ENCODE results near the gene RPL13. TPM values are rescaled to one million over a fixed set of nuclear protein-coding genes. Genes with fewer than 3 reads are reported as not detected.

The RPL13 gene
- total RNA-seq, 2 experiments from 2014 or later, result 4,971 to 5,051 TPM

DNA sequence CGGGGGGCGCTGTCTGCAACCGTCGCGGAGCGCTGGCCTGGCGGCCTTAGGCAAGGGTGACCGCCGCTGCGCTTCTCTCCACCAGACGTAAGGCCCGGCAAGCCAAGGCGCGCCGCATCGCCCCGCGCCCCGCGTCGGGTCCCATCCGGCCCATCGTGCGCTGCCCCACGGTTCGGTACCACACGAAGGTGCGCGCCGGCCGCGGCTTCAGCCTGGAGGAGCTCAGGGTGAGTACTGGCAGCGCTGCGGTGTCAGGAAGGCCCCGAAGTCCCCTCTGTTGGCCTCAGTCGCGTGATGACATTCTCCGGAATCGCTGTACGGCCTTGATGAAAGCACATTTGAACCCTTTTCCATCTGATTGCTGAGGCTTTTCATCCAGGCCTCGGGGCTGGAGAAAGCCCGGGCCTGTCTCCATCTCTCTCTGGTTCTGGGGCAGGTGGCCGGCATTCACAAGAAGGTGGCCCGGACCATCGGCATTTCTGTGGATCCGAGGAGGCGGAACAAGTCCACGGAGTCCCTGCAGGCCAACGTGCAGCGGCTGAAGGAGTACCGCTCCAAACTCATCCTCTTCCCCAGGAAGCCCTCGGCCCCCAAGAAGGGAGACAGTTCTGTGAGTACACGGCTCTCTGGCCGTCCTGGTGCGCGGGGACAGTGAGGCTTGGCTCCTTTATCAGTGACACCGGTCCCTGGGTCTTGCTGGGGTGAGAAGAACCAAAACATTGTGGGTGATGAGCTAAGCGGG, 831 bp downstream of the RPL13 start:
- H3K4me1 Mint-ChIP-seq (ENCODE audit: low read depth), result peaks cover 63% of the 10 kb centered on the region
- CTCF ChIA-PET, result no interaction called here
- peak overlapping the region; percentile 60 to 90 for H3K27ac ChIP-seq (ENCODE audit: low read depth in 1 of 2, low read length in 2 of 2)

DNA sequence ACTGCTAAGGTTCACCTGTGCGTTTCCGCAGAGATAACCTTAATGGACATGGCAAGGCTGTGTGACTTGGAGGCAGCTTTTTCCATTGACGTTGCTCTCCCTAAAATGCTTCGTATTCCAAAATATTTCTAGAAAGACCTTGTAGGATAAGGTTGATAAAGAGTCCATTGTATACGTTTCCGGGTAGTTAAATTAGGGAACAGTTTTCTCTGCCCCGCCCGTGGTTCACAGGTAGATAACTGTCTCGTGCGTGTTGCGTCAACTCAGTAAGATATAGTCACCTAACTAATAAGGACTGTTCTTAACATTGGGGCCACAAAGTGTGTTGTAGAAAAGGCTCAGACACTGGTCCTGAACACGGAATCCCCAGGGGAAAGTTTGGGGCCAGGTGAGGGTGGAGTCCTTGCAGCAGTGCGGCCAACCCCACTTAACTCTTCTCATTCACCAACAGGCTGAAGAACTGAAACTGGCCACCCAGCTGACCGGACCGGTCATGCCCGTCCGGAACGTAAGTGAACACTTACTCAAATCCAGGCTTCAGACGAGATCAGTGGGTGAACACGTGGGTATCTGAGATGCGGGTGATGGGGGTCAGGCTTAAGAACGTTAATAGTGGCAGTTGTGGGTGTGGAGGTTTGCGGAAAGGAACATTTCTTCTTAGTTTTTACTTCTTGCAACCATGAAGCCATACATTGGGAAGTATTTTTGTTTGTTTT, 1.6 kb downstream of the RPL13 start:
- Histone ChIP-seq H3K36me3 (ENCODE audit: insufficient read depth, low read length) (peaks cover 41% of the 10 kb centered on the region), H3K4me3 (ENCODE audit: low read length) (peak overlapping the region; percentile 75), H3K9me3 (ENCODE audit: control insufficient read depth in 1 of 2, insufficient read depth in 1 of 2, low read length in 2 of 2) (peaks cover 0 to 5% of the 10 kb centered on the region in 2 experiments), H3K4me1 (ENCODE audit: insufficient read depth, low read length) (peaks cover 74% of the 10 kb centered on the region), H3K27me3 (ENCODE audit: control insufficient read depth in 1 of 2, insufficient read depth in 2 of 2, low read length in 2 of 2) (peaks cover 0 to 3% of the 10 kb centered on the region in 2 experiments), H3K27ac (ENCODE audit: low read depth in 1 of 2, low read length in 2 of 2) (peak overlapping the region; percentile 9 to 90)
- ChIA-PET CTCF (no interaction called here), POLR2A (interaction anchor here (0.6 to 3.2 kb wide), 4 partner anchors 10 to 55 kb away, joined by 3 to 11 read pairs (median 5); no protein-coding TSS in a partner anchor)
- H3K27me3 Mint-ChIP-seq, result no peaks in the 10 kb centered on the region
- peaks cover 68% of the 10 kb centered on the region for H3K36me3 Mint-ChIP-seq (ENCODE audit: low read depth)
- intact Hi-C loops (cut with DNase I, micrococcal nuclease), result loop anchor here (5.0 kb wide), 2 partner anchors 75 to 95 kb away; partner anchors contain the start of genes CHMP1A (in 1 of the 2) and SPATA33 (in 1 of the 2)
- peaks cover 65% of the 10 kb centered on the region for H3K4me1 Mint-ChIP-seq (ENCODE audit: low read depth)
- ATAC-seq (ENCODE audit: poor library complexity), result no peak
- H3K27ac Mint-ChIP-seq, result peak overlapping the region; percentile 99
- H3K9me3 Mint-ChIP-seq, result no peaks in the 10 kb centered on the region
- H3K4me3 Mint-ChIP-seq, result peak overlapping the region; percentile 90
- TF ChIP-seq, protein P1, sequence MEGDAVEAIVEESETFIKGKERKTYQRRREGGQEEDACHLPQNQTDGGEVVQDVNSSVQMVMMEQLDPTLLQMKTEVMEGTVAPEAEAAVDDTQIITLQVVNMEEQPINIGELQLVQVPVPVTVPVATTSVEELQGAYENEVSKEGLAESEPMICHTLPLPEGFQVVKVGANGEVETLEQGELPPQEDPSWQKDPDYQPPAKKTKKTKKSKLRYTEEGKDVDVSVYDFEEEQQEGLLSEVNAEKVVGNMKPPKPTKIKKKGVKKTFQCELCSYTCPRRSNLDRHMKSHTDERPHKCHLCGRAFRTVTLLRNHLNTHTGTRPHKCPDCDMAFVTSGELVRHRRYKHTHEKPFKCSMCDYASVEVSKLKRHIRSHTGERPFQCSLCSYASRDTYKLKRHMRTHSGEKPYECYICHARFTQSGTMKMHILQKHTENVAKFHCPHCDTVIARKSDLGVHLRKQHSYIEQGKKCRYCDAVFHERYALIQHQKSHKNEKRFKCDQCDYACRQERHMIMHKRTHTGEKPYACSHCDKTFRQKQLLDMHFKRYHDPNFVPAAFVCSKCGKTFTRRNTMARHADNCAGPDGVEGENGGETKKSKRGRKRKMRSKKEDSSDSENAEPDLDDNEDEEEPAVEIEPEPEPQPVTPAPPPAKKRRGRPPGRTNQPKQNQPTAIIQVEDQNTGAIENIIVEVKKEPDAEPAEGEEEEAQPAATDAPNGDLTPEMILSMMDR (IDR thresholded peaks at IDR 0.05), result no peak
- DNase-seq, result peak in 1 of 14 experiments; percentile 34

More for the DNA sequence above, 831 bp downstream of the RPL13 start:
- Mint-ChIP-seq H3K27ac (peak overlapping the region; percentile 99), H3K36me3 (ENCODE audit: low read depth) (peaks cover 75% of the 10 kb centered on the region), H3K4me3 (peak overlapping the region; percentile 90), H3K27me3 (no peaks in the 10 kb centered on the region), H3K9me3 (no peaks in the 10 kb centered on the region)
- ATAC-seq (ENCODE audit: poor library complexity) (no peak), DNase-seq (peak in 1 of 14 experiments; percentile 63)
- Histone ChIP-seq H3K27me3 (ENCODE audit: control insufficient read depth in 1 of 2, insufficient read depth in 2 of 2, low read length in 2 of 2) (peaks cover 0 to 3% of the 10 kb centered on the region in 2 experiments), H3K9me3 (ENCODE audit: control insufficient read depth in 1 of 2, insufficient read depth in 1 of 2, low read length in 2 of 2) (peaks cover 0 to 5% of the 10 kb centered on the region in 2 experiments), H3K4me1 (ENCODE audit: insufficient read depth, low read length) (peaks cover 75% of the 10 kb centered on the region), H3K36me3 (ENCODE audit: insufficient read depth, low read length) (peaks cover 43% of the 10 kb centered on the region), H3K4me3 (ENCODE audit: low read length) (peak overlapping the region; percentile 75)
- POLR2A ChIA-PET, result interaction anchor here (0.6 to 3.2 kb wide), 5 partner anchors 11 to 54 kb away, joined by 3 to 11 read pairs (median 5); partner anchors contain the start of gene SPG7
- intact Hi-C loops (cut with DNase I, micrococcal nuclease), result loop anchor here (5.0 kb wide), 2 partner anchors 74 to 96 kb away; partner anchors contain the start of genes CHMP1A (in 1 of the 2) and SPATA33 (in 1 of the 2)
- TF ChIP-seq, protein P1 (IDR thresholded peaks at IDR 0.05), result no peak

DNA sequence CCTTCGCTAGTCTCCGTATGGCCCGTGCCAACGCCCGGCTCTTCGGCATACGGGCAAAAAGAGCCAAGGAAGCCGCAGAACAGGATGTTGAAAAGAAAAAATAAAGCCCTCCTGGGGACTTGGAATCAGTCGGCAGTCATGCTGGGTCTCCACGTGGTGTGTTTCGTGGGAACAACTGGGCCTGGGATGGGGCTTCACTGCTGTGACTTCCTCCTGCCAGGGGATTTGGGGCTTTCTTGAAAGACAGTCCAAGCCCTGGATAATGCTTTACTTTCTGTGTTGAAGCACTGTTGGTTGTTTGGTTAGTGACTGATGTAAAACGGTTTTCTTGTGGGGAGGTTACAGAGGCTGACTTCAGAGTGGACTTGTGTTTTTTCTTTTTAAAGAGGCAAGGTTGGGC, 2.5 kb downstream of the RPL13 start:
- peaks cover 39% of the 10 kb centered on the region for H3K36me3 ChIP-seq (ENCODE audit: insufficient read depth, low read length)
- Mint-ChIP-seq H3K4me3 (peak overlapping the region; percentile 90), H3K27ac (peak overlapping the region; percentile 99), H3K4me1 (ENCODE audit: low read depth) (peaks cover 63% of the 10 kb centered on the region), H3K36me3 (ENCODE audit: low read depth) (peaks cover 62% of the 10 kb centered on the region), H3K9me3 (no peaks in the 10 kb centered on the region), H3K27me3 (no peaks in the 10 kb centered on the region)
- TF ChIP-seq, protein P1 (IDR thresholded peaks at IDR 0.05), result no peak
- DNase-seq, result peak in 1 of 14 experiments; percentile 19
- ChIA-PET CTCF (no interaction called here), POLR2A (interaction anchor here (1.4 to 3.2 kb wide), 2 partner anchors 14 to 248 kb away, joined by 5 to 11 read pairs; no protein-coding TSS in a partner anchor)
- H3K4me1 ChIP-seq (ENCODE audit: insufficient read depth, low read length), result peaks cover 65% of the 10 kb centered on the region
- peaks cover 0 to 5% of the 10 kb centered on the region in 2 experiments for H3K9me3 ChIP-seq (ENCODE audit: control insufficient read depth in 1 of 2, insufficient read depth in 1 of 2, low read length in 2 of 2)
- no peak overlapping the region for H3K4me3 ChIP-seq (ENCODE audit: low read length)
- ATAC-seq (ENCODE audit: poor library complexity), result no peak
- peak overlapping the region in 1 of 2 donors; percentile 63 for H3K27ac ChIP-seq (ENCODE audit: low read depth in 1 of 2, low read length in 2 of 2)
- intact Hi-C loops (cut with DNase I, micrococcal nuclease), result loop anchor here (5.0 kb wide), 2 partner anchors 76 to 94 kb away; partner anchors contain the start of genes CHMP1A (in 1 of the 2) and SPATA33 (in 1 of the 2)
- H3K27me3 ChIP-seq (ENCODE audit: control insufficient read depth in 1 of 2, insufficient read depth in 2 of 2, low read length in 2 of 2), result peaks cover 0 to 3% of the 10 kb centered on the region in 2 experiments
